ENCODE measurements around the gene HLA-DPA1.
"Not testable (repeated sequence)": the region's sequence is repeated elsewhere in the genome, so short reads cannot be mapped to it uniquely, and the experiment has no call there.

Gene HLA-DPA1

GRCh38 chr6:33073431-33073871, at the start of gene HLA-DPA1:
TSS of gene HLA-DPA1 (minus strand) at chr6:33073649.
- in situ Hi-C loops (cut with MboI; ENCODE audit: low sequenced_read_pairs), result no loop called here

- in situ Hi-C loops (cut with MboI; ENCODE audit: low sequenced_read_pairs), result no loop called here
Measured at GRCh38 chr6:33123181-33123580, 49.7 kb upstream of the HLA-DPA1 start.

DNA sequence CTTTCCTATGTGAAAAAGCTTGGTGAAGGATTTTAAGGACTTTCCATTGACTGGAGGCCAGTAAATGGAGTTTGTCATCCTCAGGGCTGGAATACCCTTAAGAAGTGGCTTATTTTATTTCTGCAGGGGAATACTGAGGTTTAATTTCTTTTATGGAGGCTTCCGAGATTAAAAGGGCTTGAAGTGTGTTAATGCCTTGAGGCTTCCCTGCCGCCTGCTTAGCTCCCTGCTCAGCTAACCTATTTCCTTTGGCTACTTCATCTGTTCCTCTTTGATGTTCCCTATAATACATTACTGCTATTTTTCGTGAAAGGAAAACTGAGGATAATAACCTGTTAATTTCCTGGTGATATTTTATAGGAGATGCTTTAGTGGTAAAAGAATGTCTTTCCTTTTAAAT, 46.6 kb upstream of the HLA-DPA1 start:
- in situ Hi-C loops (cut with MboI; ENCODE audit: low sequenced_read_pairs), result no loop called here

DNA sequence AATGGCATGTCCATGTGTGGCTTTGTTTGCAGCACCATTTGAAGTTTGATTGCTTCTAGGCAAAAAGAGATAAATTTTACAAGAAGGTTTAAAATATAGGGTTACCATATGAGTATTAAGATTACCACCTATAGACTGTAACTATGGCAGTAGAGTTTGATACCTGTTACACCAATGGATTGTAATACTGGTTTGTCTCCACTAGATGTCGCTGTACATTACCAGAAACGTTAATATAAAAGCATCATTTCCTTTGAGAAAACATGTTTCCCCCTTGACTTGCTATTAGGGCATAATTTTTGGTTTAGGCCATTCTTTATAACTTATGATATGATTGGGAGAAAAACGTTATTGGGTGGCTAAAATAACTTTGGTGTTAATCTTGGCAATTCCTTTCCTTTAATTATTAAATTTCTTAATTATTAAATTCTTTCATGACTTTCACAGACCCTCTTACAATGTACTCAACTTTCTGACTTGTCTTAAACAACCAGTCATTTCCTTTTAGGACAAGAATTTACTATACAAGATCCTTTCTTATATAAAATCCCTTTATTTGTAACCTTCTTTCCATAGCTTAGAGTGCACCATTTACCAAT, 45.2 kb upstream of the HLA-DPA1 start:
- in situ Hi-C loops (cut with MboI; ENCODE audit: low sequenced_read_pairs), result no loop called here

DNA sequence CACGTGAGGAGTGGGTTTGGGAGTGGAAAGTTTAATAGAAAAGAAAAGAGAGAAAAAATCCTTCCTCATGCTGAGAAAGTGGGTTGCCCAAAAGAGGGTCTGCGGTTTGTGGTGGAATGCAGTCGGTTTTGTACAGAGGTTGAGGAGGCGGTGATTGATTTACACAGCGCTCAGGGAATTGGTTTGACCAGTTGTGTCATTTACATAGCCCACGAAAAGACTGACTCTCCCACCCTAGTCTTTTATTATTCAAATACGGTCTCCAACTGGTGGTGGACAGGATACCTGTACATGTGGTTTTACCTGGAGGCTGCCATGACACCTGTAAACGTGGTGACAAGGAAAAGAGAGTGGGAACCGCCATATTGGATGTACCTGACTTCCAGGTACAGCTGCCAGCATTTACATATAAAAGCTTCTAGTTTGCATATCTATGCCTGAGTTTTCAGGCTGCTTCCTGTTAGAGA, 44.4 kb upstream of the HLA-DPA1 start:
- in situ Hi-C loops (cut with MboI; ENCODE audit: low sequenced_read_pairs), result no loop called here

DNA sequence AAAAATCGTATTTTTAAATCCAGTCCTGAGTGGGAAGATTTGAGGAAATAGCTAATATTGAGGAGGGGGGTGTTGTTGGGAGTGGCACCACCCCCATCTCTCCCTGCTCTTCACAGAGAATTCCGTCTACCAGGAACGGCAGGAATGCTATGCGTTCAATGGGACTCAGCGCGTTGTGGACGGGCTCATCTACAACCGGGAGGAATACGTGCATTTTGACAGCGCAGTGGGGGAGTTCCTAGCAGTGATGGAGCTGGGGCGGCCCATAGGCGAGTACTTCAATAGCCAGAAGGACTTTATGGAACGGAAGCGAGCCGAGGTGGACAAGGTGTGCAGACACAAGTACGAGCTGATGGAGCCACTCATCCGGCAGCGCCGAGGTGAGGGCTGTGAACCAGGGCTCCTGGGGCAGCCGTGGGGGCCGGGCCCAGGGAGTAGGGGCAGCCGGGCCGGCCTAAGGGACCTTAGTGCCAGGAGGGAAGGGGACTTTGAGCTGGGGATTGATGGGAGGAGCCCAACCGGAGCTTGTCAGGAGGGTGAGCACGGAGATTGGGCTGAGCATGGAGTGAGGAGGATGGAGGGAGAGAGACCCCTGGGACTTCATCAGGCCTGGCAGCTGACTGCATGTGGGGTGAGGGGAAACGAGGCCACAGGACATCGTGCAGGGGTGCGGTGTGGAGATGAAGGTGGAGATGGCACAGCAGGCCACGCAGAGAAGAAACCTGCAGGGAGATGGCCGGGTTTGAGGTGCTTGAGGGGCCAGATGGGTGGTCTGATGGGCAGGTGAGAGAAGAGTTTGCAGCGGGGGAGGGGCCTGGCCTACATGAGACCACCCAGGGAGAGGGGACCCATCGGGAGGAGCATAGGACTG, 43.6 kb upstream of the HLA-DPA1 start:
- in situ Hi-C loops (cut with MboI; ENCODE audit: low sequenced_read_pairs), result no loop called here

DNA sequence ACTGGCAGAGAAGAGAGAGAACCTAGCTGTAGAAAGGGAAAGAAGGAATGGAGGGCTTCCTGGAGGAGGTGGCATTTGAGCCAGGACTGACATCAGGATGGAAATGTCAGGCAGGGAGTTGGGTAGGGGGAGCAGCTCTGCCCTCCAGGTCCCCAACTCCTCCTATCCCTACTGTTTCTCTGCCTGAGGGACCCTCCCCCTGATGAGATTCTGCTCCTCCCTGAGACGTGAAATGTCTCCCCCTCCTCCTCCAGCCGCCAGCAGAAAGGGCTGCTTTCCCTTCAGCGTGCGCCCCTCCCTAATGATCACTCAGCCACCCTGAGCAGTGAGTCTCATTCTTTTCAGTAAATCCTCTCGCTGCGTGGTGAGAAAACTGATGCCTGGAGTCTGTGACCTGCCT, 43.0 kb upstream of the HLA-DPA1 start:
- in situ Hi-C loops (cut with MboI; ENCODE audit: low sequenced_read_pairs), result no loop called here

DNA sequence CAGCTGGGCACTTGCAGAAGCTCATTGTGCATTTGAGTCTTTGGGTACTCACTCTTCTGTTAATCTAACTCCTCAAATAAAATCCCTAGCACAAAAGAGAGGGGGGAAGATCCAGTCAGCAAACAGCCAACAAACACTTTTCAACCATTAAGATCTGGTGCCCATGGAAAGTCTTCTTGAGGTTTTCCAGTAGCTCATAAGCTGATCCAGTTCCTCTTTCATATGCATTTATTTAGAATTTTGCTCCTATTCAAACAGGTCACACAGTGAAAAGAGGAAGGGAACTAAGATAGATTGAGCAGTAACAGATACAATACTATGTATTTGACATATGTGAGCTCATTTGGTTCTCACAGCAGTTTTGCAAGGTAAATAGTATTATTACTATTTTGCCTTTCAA, 41.0 kb upstream of the HLA-DPA1 start:
- in situ Hi-C loops (cut with MboI; ENCODE audit: low sequenced_read_pairs), result no loop called here

- in situ Hi-C loops (cut with MboI; ENCODE audit: low sequenced_read_pairs), result no loop called here
Measured at GRCh38 chr6:33113755-33114154, 40.3 kb upstream of the HLA-DPA1 start.

DNA sequence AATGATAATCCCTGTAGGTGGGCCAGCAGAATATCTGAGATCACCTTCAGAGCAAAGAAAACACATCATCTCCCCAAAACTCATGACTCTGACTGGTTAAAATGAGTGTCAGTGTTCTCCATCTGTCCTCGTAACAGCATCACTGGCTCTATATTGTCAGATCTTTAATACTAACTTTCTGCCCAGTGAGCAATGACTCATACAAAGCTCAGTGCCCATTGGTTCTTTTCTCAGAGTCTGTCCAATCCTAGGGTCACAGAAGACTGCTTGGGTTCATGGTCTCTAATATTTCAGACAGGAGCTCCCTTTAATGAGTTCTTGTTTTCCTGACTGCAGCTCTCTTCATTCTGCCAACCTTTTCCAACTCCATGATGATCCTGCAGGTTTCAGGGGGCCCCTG, 38.7 kb upstream of the HLA-DPA1 start:
- in situ Hi-C loops (cut with MboI; ENCODE audit: low sequenced_read_pairs), result no loop called here

DNA sequence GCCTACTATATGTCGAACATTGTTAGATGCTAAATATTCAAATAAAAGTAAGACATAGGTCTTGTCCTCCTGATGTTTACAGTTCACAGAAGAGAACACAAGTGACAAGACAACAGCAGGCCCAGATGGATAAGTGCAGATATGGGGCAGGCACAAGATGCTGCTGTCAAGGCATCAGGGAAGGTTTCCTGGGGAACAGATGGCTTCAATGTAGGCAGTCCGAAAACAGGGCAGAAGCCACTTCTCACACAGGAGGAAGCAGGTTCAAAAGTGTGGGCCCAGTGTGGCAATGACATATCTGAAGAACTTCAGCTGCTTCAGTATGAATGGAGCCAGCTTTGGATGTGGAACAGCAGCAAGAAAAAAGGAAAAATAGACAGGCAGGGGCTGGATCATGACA, 34.9 kb upstream of the HLA-DPA1 start:
- in situ Hi-C loops (cut with MboI; ENCODE audit: low sequenced_read_pairs), result no loop called here

DNA sequence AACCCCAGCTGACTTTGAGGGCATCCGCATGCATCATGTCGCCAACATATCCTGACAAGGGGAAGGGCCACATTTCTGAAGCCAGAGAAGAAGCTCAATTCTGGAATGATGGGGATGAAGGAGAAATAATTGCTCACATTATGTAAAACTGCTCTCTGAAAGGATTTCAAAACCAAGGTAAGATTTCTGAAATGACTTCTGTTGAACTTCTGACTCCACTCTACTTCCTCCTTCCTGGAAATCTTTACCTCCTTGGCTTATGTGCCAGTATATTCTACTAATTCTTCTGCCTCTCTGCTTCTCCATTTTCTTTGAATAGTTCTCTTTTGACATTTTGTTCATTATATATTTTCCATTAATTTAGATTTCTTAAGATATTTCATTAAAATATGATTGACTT, 34.2 kb upstream of the HLA-DPA1 start:
- in situ Hi-C loops (cut with MboI; ENCODE audit: low sequenced_read_pairs), result no loop called here

- in situ Hi-C loops (cut with MboI; ENCODE audit: low sequenced_read_pairs), result no loop called here
Measured at GRCh38 chr6:33105916-33106871, 32.7 kb upstream of the HLA-DPA1 start.

DNA sequence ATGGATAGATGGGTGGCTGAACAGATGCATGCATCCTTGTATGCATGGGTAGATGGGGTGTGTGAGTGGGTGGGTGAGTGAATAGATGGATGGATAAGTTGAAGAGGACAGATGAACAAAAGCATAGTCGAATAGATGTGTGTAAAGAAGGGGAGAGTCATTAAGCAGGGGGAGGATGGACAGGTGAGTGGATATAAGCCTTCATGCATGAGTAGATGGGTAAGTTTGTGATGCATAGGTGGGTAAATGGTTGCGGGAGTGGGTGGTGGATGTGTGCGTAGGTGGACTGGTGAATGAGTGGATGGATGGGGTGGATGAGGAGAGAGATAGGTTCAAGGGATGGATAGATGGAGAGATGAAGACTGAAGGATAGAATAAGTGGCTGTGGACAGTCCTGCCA, 31.9 kb upstream of the HLA-DPA1 start:
- in situ Hi-C loops (cut with MboI; ENCODE audit: low sequenced_read_pairs), result no loop called here

- in situ Hi-C loops (cut with MboI; ENCODE audit: low sequenced_read_pairs), result no loop called here
Measured at GRCh38 chr6:33104887-33105286, 31.4 kb upstream of the HLA-DPA1 start.

DNA sequence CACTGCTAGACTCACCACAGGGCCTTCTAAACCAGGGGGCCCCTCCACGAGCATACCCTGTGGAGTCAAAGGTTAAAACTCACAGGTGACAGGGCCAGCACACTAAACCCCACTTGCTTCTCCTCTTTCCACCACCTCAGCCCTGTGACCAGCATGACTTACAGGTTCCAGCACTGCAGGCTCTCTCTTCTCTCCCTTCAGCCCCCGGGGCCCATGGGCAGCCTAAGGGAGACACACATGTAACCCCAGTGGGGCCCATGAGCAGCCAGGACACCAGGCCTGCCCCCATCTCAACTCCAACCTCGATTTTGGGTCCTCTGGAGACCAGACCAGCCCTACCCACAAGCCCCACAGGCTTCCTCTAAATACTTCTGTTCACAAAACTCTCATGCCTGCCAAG, 30.3 kb upstream of the HLA-DPA1 start:
- in situ Hi-C loops (cut with MboI; ENCODE audit: low sequenced_read_pairs), result no loop called here

GRCh38 chr6:33101121-33101737, 27.8 kb upstream of the HLA-DPA1 start:
- in situ Hi-C loops (cut with MboI; ENCODE audit: low sequenced_read_pairs), result not testable (repeated sequence)

GRCh38 chr6:33095681-33096080, 22.2 kb upstream of the HLA-DPA1 start:
- in situ Hi-C loops (cut with MboI; ENCODE audit: low sequenced_read_pairs), result no loop called here

DNA sequence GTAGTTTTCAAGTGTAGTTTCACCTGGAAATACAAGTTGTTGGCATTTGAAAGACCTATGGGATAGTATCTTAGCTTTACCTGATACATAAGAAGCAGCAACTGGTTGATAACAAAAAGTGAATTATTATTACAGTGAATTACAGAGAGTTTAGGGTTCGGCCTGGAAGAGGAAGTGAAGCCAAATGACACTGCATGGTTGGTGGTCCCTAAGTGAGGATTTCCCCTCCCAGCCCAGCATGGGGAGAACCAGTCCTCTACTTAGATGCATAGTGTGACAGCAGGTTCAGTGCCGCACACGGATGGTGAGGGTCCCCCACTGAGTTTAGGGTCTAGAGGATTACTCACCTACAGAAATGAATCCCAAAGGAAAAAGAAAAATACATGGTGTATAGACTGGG, 20.4 kb upstream of the HLA-DPA1 start:
- in situ Hi-C loops (cut with MboI; ENCODE audit: low sequenced_read_pairs), result no loop called here

DNA sequence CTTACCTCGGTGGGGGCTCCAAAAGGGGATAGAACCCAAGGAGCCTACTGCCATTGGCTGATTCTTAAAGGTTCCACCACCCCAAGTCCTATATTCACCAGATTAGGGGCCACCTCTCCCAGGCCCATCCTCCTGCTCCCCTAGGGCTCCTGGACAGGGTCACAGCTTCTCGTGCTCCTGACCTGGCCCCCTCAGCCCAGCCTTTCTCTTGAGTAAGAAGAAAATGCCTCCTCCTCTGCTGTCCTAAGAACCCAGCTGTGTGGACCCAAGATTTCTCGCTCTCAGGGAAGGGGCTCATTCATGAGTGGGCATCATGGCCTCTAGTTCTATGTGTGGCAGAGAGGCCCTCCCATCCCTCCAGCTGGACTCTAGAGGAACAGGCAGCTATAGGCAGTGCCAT, 18.9 kb upstream of the HLA-DPA1 start:
- in situ Hi-C loops (cut with MboI; ENCODE audit: low sequenced_read_pairs), result no loop called here

DNA sequence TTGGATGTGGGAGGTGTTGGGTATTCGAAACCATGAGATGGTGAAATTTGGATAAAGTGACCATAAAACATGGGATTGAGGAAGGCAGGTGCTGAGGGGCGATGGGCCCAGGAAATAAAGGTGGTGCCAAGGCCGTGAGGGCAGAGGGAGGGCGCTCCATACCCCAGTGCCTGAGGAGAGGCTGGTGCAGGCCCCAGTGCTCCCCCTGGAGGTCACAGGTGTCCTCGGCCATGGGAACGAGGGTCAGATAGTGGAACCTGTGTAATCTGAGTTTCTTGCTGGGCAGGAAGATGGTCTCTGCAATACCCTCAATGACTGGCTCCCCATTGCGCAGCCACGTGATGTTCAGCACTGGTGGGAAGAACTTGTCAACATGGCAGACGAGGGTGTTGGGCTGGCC, 18.5 kb upstream of the HLA-DPA1 start:
- in situ Hi-C loops (cut with MboI; ENCODE audit: low sequenced_read_pairs), result no loop called here
